ENCODE data around the gene RPTOR.

- TF ChIP-seq CTCF (conservative IDR thresholded peaks at IDR 0.05 in 1 of 2, IDR thresholded peaks at IDR 0.05 in 1 of 2; ENCODE audit: low read depth in 1 of 2, low read length in 2 of 2) = no peak
- TF ChIP-seq EZH2 (IDR thresholded peaks at IDR 0.05; ENCODE audit: low read length, missing control alignments) = no peak
Measured at GRCh38 chr17:80793421-80793820, 248.8 kb downstream of the RPTOR start.
